Lung microvascular endothelial cell (primary cell): Measurements from ENCODE around the gene CCNF. TPM values are rescaled to one million over a fixed set of nuclear protein-coding genes. Genes with fewer than 3 reads are reported as not detected.

Source experiments
- DNase-seq, 2 donors: peaks; one replicate each; pipeline versions ENCODE4 v3.0.0 to v3.0.0-alpha.2; 2010; ENCODE audit warnings: low read depth in 2 of 2
- total RNA-seq: library from RNA; depleted of rRNA; stranded (reverse); fragments of >200 nt; gene quantifications from 2 replicates; pipeline ENCODE4 v1.2.1, GENCODE V29; 2014

Gene CCNF
- total RNA-seq, 1 donor from 2014 or later, result 7.7 TPM

- DNase-seq, result no peak
Measured at GRCh38 chr16:2456551-2457153, 27.4 kb downstream of the CCNF start.

GRCh38 chr16:2457267-2457666 lies 28.0 kb downstream of the CCNF start:
- no peak for DNase-seq

- DNase-seq, result no peak
Measured at GRCh38 chr16:2457946-2458345, 28.7 kb downstream of the CCNF start.

- no peak for DNase-seq
Measured at GRCh38 chr16:2458887-2459646, 29.8 kb downstream of the CCNF start.

- DNase-seq, result peak; percentile 91 to 92
Measured at GRCh38 chr16:2459647-2460390, 30.6 kb downstream of the CCNF start, which contains the start of gene TEDC2. Gene TEDC2, plus strand, starts transcription at chr16:2460109. Its CDS starts 36 bp downstream, at chr16:2460145.

GRCh38 chr16:2460391-2460713 lies 31.1 kb downstream of the CCNF start:
- DNase-seq, result no peak

GRCh38 chr16:2460916-2461315 lies 31.7 kb downstream of the CCNF start:
- DNase-seq, result no peak

GRCh38 chr16:2462031-2462866 lies 33.0 kb downstream of the CCNF start:
- DNase-seq, result no peak

- DNase-seq, result no peak
Measured at GRCh38 chr16:2464333-2464732, 35.1 kb downstream of the CCNF start.

GRCh38 chr16:2465653-2466415 lies 36.6 kb downstream of the CCNF start:
- no peak for DNase-seq

GRCh38 chr16:2466667-2467527 lies 37.6 kb downstream of the CCNF start:
- DNase-seq, result no peak

- peak; percentile 48 to 66 for DNase-seq
Measured at GRCh38 chr16:2467528-2468232, 38.4 kb downstream of the CCNF start.

GRCh38 chr16:2468233-2468724 lies 39.0 kb downstream of the CCNF start:
- peak in 1 of 2 donors; percentile 24 for DNase-seq

GRCh38 chr16:2468725-2469398 lies 39.6 kb downstream of the CCNF start:
- DNase-seq, result peak in 1 of 2 donors; percentile 48

- no peak for DNase-seq
Measured at GRCh38 chr16:2469399-2470233, 40.4 kb downstream of the CCNF start.

GRCh38 chr16:2470234-2470601 lies 41.0 kb downstream of the CCNF start:
- no peak for DNase-seq

GRCh38 chr16:2470603-2471015 lies 41.4 kb downstream of the CCNF start:
- DNase-seq, result no peak
